Fibroblast of the aortic adventitia (primary cell): ENCODE measurements around the gene MFNG. TPM values are rescaled to one million over a fixed set of nuclear protein-coding genes. Genes with fewer than 3 reads are reported as not detected.

ENCODE experiments used
- DNase-seq: peaks from one replicate; pipeline ENCODE4 v3.0.0-alpha.2; 2010; ENCODE audit warnings: low read depth
- H3K4me3 ChIP-seq: 2 replicates; pipeline ENCODE4 v1.5.1; 2011; ENCODE audit warnings: low read depth, mild to moderate bottlenecking, control low read depth, low read length, moderate library complexity
- total RNA-seq: library from RNA; depleted of rRNA; stranded (reverse); fragments of >200 nt; gene quantifications from 2 replicates; pipeline ENCODE4 v1.2.3, GENCODE V29; 2012; ENCODE audit warnings: low replicate concordance
- TF ChIP-seq, protein P1 (sequence below): IDR thresholded peaks from 2 replicates; pipeline ENCODE4 v1.5.1; 2011; ENCODE audit warnings: mild to moderate bottlenecking, low read length, control low read depth, inconsistent platforms; ENCODE audit not compliant: insufficient read depth

MFNG gene
- total RNA-seq, 1 donor = 0.36 TPM

GRCh38 chr22:37487571-37487970, 1.4 kb upstream of the MFNG start:
- DNase-seq = no peak
- H3K4me3 ChIP-seq = no peak overlapping the region
- TF ChIP-seq, protein P1, sequence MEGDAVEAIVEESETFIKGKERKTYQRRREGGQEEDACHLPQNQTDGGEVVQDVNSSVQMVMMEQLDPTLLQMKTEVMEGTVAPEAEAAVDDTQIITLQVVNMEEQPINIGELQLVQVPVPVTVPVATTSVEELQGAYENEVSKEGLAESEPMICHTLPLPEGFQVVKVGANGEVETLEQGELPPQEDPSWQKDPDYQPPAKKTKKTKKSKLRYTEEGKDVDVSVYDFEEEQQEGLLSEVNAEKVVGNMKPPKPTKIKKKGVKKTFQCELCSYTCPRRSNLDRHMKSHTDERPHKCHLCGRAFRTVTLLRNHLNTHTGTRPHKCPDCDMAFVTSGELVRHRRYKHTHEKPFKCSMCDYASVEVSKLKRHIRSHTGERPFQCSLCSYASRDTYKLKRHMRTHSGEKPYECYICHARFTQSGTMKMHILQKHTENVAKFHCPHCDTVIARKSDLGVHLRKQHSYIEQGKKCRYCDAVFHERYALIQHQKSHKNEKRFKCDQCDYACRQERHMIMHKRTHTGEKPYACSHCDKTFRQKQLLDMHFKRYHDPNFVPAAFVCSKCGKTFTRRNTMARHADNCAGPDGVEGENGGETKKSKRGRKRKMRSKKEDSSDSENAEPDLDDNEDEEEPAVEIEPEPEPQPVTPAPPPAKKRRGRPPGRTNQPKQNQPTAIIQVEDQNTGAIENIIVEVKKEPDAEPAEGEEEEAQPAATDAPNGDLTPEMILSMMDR = no peak

DNA sequence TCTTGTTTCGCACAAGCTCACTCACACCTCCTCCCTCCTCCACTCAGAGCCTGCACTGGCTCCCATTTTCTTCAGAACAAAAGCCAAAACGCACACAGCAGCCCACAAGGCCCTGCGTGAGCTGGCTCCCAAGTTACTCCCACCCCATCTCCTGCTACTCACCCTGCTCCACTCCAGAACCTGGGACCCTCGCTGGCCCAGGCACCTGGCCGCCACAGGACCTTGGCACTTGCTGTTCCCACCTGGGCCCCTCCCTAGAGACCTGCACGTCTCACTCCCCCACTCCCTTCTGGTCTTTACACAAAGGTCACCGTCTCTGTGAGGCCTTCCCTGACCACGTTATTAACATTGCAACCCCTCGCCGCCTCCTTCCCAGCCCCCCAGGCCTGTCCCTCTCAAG, 945 bp upstream of the MFNG start:
- TF ChIP-seq, protein P1 = no peak
- DNase-seq = no peak
- no peak overlapping the region for H3K4me3 ChIP-seq

GRCh38 chr22:37485395-37486223, 575 bp downstream of the MFNG start:
- DNase-seq = no peak
- TF ChIP-seq, protein P1 = no peak

DNA sequence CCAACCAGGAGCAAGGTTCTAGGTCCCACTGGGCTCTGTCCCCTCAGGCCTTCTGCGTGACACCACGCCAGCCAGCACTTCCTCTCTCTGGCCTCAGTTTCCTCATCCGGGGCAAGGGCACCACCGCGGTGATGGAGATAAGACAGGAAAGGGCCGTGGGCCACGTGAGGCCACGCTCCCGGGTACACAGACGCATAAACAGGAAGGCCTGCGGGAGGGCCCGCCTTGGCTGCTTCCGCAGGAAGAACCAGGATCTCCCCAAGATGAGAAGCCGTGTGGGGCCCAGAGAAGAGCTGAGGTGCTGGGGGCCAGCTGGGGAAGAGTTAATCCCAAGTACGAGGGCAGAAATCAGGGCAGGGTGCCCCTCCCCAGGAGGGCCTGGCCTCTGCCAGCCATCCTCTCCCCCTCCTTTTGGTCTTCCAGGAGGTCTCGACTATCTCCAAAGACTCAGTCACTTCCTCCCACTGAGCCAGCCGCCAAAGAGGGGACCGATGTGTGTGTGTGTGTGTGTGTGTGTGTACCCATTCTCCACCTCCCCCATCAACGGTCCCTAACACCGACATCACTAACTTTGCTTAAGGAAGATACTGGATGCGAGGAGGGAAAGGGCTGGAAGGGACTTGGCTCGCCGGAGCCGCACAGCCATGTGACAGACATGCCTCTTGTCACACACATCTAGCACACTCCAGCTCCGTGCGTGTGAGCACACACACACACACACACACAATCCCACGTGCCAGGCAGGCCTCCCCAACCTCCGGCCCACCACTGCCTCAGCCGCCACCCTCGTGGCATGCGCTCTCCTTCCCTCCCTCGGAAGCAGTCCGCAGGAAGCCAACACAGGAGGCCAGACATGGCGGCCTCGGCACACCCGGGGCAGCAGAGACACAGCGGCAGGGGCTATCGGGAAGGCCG, 1.4 kb downstream of the MFNG start:
- H3K4me3 ChIP-seq = no peak overlapping the region
- TF ChIP-seq, protein P1 = no peak
- DNase-seq = no peak

More at GRCh38 chr22:37485395-37486223, 575 bp downstream of the MFNG start:
- no peak overlapping the region for H3K4me3 ChIP-seq

DNA sequence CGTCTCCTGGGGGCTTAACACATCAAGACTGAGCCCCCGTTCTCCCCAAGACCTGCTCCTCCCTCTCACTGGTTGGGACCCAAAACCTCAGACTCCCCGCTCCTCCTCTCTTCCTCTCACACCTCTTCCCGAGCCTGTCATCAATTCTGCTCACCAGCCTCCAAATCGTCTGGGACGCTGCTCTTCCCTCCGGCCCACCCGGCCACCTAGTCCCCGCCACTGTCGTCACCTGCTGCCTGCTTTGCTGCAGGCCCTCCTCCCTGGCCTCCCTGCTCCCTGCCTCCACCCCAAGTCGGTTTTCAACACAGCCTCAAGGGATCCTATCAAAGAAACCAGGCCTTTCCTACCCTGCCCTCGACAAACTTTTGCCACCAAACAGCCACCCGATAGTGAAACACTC, 3.1 kb downstream of the MFNG start:
- TF ChIP-seq, protein P1 = no peak
- no peak for DNase-seq
- no peak overlapping the region for H3K4me3 ChIP-seq

GRCh38 chr22:37482244-37482643, 3.9 kb downstream of the MFNG start:
- no peak for DNase-seq
- TF ChIP-seq, protein P1 = no peak
- H3K4me3 ChIP-seq = no peak overlapping the region
